ENCODE measurements around the gene PAQR5.
A peak's percentile ranks its signal among the peaks of the same experiment; 100 is the strongest.
"Not testable (repeated sequence)": the region's sequence is repeated elsewhere in the genome, so short reads cannot be mapped to it uniquely, and the experiment has no call there.

Gene PAQR5

GRCh38 chr15:69380726-69381105 is 82.0 kb downstream of the PAQR5 start:
- no peak for DNase-seq (ENCODE audit: extremely low read depth, low read depth)
- TF ChIP-seq CTCF (IDR thresholded peaks at IDR 0.05; ENCODE audit: low read depth, low read length), result no peak

GRCh38 chr15:69382176-69382575 is 83.5 kb downstream of the PAQR5 start:
- not testable (repeated sequence) for DNase-seq (ENCODE audit: extremely low read depth, low read depth)

GRCh38 chr15:69384066-69384465 is 85.4 kb downstream of the PAQR5 start:
- DNase-seq (ENCODE audit: extremely low read depth, low read depth), result not testable (repeated sequence)

GRCh38 chr15:69384626-69385598 is 86.2 kb downstream of the PAQR5 start:
- TF ChIP-seq CTCF (IDR thresholded peaks at IDR 0.05; ENCODE audit: low read depth, low read length), result no peak
- DNase-seq (ENCODE audit: extremely low read depth, low read depth), result no peak

- no peak for DNase-seq (ENCODE audit: extremely low read depth, low read depth)
- no peak for TF ChIP-seq CTCF (IDR thresholded peaks at IDR 0.05; ENCODE audit: low read depth, low read length)
Measured at GRCh38 chr15:69385831-69386230, 87.1 kb downstream of the PAQR5 start.

- no peak for TF ChIP-seq CTCF (IDR thresholded peaks at IDR 0.05; ENCODE audit: low read depth, low read length)
- DNase-seq (ENCODE audit: extremely low read depth, low read depth), result no peak
Measured at GRCh38 chr15:69386284-69386683, 87.6 kb downstream of the PAQR5 start.

- DNase-seq (ENCODE audit: extremely low read depth, low read depth), result peak; percentile 16
- no peak; the same call in 1 of the 2 replicates for TF ChIP-seq CTCF (IDR thresholded peaks at IDR 0.05; ENCODE audit: low read depth, low read length)
Measured at GRCh38 chr15:69388260-69388705, 89.6 kb downstream of the PAQR5 start.

- DNase-seq (ENCODE audit: extremely low read depth, low read depth), result no peak
- no peak for TF ChIP-seq CTCF (IDR thresholded peaks at IDR 0.05; ENCODE audit: low read depth, low read length)
Measured at GRCh38 chr15:69389426-69389825, 90.7 kb downstream of the PAQR5 start.

Data from AG09319 (cell line).